Measurements from ENCODE around the gene PTGES3.
"Not testable (repeated sequence)": the region's sequence is repeated elsewhere in the genome, so short reads cannot be mapped to it uniquely, and the experiment has no call there.

The PTGES3 gene

DNA sequence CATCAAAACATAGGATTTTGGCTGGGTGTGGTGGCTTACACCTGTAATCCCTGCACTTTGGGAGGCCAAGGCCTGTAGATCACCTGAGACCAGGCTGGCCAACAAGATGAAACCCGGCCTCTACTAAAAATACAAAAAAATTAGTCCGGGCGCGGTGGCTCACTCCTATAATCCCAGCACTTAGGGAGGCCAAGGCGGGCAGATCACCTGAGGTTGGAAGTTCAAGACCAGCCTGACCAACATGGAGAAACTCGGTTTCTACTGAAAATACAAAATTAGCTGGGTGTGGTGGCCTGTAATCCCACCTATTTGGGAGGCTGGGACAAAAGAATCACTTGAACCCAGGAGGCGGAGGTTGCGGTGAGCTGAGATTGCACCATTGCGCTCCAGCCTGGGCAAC, 40.1 kb downstream of the PTGES3 start:
- not testable (repeated sequence) for DNase-seq

GRCh38 chr12:56645717-56646446, 42.2 kb downstream of the PTGES3 start, which contains the start of gene ATP5F1B:
Gene ATP5F1B (minus strand): TSS chr12:56645984. CDS start chr12:56645963, 21 bp downstream.
- peak; percentile 94 for DNase-seq

DNA sequence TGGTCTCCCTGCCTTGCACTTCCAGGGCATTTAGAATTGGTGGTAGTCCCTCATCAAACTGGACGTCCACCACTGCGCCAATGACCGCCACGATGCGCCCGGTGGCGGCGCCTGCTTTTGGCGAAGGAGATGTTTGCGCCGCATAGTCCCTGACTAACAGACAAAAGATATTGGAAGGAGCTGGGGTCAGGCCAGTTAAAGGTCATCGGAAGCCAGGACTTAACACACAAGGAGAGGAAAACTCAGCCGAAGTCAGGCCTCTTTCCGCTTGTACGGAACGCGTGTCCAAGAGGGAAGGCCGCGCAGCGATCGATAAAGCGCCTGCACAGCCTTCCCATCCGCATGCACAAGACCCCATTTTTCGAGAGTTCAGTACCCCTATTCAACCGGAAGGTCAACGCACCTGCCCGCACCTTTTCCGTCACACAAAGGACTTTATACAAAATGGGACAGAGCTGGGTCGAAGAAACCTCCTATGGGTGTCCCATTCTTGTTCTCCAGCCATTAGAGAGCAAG, 42.8 kb downstream of the PTGES3 start:
- DNase-seq: no peak

DNA sequence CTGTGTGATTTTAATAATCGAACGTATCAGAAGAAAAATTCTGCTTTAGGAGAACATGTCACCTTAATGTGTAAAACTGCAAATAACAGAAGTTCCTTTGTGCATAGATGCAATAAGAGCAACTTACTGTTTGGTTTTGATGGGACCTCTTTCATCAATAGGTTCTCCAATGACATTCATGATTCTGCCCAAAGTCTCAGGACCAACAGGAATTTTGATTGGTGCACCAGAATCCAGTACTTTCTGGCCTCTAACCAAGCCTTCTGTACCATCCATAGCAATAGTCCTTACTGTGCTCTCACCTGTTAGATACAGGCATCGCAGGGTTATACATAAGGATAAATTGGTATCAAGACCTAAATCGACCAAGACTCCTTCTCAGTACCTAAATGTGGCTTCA, 43.4 kb downstream of the PTGES3 start:
- DNase-seq: no peak

- DNase-seq: no peak
These were observed 46.9 kb downstream of the PTGES3 start for GRCh38 chr12:56641219-56641618.

- no peak for DNase-seq
These were observed 50.5 kb downstream of the PTGES3 start for GRCh38 chr12:56637621-56638020.

- peak; percentile 98 for DNase-seq
These were observed 51.2 kb downstream of the PTGES3 start for GRCh38 chr12:56636675-56637540.

GRCh38 chr12:56635806-56636674, 52.0 kb downstream of the PTGES3 start:
- peak; percentile 47 for DNase-seq

DNA sequence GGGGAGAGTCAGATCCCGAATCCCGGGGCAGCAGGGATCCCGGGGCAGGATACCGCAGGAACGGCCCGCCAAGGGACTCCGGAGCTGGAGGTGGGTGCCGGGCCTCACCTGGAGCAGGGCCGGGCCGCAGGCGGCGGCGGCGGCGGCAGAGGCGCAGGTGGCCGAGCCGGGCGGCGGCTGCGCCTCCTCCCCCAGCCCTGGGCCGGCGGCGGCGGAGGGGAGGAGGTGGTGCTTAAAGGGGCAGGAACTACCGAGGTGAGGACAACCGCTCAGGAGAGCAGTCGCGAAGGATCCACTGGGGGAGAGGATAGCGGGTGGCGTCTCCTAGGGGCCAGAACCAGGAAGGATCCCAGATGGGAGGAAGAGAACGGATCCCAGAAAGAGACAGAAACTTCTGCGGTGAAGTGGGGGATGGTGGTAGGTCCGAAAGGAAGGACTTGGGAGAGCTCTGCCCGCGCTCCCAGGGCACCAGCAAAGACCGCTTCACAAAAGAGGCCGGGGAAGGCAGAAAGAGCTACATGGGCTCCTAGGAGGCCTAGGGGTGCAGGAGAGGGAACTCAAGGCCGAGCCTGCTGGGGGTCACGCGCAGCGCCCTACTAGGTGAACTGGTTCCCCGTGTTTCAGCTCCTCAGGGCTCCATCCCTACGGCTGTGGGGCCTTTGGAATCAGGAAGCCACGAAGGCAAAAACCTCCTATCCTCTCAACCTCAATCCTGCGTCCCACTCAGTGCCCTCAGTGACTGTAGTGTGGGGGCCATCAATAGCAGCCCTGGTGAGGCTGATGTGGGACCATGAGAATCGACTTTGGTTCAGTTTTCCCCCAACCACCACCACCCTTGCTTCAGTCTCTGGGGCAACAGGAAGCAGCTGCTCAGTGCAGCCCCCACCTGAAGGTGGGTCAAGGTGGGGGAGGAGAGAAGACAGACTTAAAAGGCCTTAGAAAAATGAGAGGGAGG, 53.0 kb downstream of the PTGES3 start:
- peak; percentile 34 for DNase-seq

GRCh38 chr12:56634242-56634836, 53.7 kb downstream of the PTGES3 start:
- DNase-seq: peak; percentile 48

DNA sequence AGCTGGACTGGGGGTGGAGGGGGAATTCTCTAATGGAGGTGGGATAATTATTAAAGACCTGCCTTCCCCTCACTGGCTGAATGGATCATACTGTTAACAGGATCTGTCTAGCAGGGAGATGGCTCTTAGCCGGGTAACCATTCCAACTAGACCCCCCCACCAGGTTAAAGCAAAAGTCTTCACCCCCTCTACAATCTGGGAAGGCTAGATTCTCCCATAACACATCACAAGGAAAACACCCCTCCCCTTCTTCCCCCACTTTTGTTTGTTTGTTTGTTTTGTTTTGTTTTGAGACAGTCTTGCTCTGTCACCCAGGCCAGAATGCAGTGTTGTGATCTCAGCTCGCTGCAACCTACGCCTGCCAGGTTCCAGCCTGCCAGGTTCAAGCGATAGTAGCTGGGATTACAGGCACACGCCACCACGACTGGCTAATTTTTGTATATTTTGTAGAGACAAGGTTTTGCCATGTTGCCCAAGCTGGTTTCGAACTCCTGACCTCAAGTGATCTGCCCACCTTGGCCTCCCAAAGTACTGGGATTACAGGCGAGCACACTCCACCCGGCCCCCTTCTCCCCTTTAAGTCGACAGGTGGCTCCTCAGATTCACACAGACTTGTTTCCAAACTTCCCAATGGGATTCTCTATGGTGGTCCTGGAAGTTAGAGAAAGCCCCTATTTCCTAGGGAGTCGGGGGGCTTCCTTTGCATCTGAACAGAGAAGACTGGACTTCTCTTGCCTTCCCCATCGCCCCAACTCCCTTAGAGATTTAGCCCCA, 54.4 kb downstream of the PTGES3 start:
- DNase-seq: no peak

- DNase-seq: no peak
These were observed 55.2 kb downstream of the PTGES3 start for GRCh38 chr12:56632701-56633467.

DNA sequence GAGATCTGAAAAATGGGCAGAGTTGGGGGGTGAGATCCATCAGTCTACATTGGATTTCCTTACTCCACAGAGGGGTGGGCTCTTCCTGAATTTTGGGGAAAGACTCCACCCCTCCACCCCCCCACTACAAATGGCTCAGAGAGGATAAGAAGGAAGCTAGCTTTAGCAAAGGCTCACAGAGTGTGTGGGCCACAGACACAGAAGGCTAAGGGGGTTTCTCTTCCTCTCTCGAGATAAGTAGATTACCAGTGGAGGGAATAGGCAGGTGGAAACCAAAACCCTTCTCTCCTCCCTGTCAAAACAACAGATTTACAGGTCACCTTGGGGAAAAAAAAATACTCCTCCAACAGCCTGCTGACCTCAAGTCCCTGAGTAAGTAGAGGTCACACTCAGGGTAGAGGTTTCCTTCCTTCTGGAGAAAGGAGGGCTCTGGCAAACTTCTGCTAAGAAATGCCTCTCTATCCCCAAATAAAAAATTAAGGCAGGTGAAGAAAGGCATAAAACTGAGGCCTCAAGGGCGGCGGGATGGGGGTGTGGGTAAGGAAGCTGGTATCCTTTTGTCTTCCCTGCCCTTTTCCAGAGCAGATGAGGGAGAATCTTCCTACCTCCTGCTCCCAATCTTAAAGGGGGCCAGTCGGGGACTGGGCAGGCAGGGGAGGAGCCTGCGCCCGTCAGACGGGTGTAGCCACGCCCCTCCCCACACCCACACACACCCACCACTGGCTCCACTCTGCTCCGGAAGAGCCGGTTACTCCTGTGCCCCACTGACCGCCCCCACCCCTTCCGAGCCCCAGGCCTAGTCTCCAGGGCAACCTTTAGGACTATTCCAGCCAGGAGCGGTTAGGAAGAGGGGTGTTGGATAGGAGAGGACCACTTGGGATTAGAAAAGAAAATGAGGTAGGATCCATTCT, 56.0 kb downstream of the PTGES3 start:
- DNase-seq: no peak

GRCh38 chr12:56630180-56630632, 57.9 kb downstream of the PTGES3 start, which contains the start of gene BAZ2A:
Gene BAZ2A (minus strand): TSS chr12:56630326. CDS start chr12:56617530, 12,796 bp downstream.
- DNase-seq: peak; percentile 39

GRCh38 chr12:56629459-56630179, 58.5 kb downstream of the PTGES3 start:
- DNase-seq: no peak

DNA sequence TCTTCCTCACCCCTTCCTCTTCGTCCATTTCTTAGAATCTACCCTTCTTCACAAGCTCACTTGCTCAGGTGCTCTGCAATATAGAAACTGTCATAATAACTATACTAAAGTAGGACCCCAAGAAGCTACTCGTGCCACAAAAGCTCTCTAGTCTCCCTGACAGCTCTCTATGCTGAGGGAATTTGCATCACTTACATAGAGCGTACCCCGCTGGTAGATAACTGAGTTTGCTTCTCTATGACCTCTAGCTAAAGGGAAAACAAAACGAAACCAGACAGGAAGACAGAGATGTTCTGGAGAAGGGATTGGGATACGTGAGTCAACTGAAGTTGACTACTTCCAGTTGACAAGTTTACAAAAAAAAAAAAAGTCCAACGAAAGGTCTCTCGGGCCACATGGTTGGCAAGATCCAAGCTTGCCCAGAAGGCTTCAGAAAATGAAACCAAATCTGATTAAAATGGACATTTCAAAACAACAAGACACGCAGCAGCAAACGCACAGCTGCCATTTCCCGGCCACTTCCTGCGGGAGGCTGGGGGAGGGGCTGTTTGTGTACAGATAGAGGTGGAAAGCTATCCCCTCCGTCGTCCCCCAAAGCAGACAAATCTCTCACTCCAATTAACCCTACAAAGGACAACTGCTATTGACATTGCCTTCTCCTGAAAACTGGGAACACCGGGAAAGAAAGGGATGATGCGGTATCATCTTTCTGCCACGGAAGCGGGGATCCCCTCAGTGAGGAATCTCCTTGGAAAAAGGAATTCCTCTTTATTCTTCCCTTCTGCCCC, 59.2 kb downstream of the PTGES3 start:
- no peak for DNase-seq

DNA sequence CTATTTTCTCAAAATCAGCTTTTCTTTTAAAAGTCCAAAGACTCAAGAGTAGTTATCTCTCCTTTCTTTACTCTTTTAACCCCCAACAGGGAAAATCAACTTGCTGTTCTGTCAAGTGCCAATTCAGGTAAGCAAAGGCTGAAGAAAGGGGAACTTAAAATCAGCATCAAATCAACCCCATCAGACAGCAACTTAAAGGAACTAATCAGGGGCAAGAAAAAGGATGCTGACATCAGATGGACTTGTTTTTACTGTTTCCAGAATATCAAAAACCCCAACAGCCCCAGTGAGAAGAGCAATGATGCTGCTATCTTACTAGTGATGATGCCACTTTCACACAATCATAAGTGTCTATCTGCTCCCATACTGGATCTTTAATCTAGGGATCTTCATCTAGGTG, 61.4 kb downstream of the PTGES3 start:
- DNase-seq: no peak

Data from NCI-H1048 (cell line).